ENCODE measurements around the gene USP6NL. TPM values are rescaled to one million over a fixed set of nuclear protein-coding genes. Genes with fewer than 3 reads are reported as not detected.

USP6NL gene
- total and polyA plus RNA-seq, 2 of the 13 experiments (the other 11 are each of a cell fraction or from before 2014, with no cell fraction given): 10.5 to 22.9 TPM

DNA sequence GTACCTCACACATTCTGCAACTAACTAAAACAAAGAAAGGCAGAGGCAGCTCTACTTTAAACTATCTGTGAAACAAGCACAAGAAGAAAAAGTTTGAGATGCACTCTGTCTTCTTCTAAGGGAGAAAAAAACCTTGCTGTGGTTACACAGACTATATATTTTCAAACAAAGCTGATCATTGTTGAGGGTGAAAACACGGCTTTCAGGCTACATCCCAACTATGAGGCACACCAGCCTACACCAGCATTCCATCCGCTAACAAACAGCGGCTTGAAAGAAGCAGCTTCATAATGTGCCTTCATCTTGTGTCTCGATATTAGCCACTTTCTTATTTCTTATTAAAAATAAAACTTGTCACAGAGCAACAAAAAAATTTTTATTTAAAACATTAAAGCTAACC lies 79.1 kb downstream of the USP6NL start (continued):
- TF ChIP-seq, protein P1, sequence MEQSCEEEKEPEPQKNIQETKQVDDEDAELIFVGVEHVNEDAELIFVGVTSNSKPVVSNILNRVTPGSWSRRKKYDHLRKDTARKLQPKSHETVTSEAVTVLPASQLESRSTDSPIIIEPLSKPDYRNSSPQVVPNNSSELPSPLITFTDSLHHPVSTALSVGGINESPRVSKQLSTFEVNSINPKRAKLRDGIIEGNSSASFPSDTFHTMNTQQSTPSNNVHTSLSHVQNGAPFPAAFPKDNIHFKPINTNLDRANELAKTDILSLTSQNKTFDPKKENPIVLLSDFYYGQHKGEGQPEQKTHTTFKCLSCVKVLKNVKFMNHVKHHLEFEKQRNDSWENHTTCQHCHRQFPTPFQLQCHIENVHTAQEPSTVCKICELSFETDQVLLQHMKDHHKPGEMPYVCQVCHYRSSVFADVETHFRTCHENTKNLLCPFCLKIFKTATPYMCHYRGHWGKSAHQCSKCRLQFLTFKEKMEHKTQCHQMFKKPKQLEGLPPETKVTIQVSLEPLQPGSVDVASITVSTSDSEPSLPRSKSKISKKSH (CRISPR knock-in tag; IDR thresholded peaks at IDR 0.05; ENCODE audit: borderline replicate concordance): no peak
- no peak for TF ChIP-seq SOX6 (IDR thresholded peaks at IDR 0.05)
- peak; percentile 16; the same call in 1 of the 2 replicates for TF ChIP-seq SOX6 (CRISPR knock-in tag; IDR thresholded peaks at IDR 0.05)
- TF ChIP-seq, protein P2, sequence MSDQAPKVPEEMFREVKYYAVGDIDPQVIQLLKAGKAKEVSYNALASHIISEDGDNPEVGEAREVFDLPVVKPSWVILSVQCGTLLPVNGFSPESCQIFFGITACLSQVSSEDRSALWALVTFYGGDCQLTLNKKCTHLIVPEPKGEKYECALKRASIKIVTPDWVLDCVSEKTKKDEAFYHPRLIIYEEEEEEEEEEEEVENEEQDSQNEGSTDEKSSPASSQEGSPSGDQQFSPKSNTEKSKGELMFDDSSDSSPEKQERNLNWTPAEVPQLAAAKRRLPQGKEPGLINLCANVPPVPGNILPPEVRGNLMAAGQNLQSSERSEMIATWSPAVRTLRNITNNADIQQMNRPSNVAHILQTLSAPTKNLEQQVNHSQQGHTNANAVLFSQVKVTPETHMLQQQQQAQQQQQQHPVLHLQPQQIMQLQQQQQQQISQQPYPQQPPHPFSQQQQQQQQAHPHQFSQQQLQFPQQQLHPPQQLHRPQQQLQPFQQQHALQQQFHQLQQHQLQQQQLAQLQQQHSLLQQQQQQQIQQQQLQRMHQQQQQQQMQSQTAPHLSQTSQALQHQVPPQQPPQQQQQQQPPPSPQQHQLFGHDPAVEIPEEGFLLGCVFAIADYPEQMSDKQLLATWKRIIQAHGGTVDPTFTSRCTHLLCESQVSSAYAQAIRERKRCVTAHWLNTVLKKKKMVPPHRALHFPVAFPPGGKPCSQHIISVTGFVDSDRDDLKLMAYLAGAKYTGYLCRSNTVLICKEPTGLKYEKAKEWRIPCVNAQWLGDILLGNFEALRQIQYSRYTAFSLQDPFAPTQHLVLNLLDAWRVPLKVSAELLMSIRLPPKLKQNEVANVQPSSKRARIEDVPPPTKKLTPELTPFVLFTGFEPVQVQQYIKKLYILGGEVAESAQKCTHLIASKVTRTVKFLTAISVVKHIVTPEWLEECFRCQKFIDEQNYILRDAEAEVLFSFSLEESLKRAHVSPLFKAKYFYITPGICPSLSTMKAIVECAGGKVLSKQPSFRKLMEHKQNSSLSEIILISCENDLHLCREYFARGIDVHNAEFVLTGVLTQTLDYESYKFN (CRISPR knock-in tag; conservative IDR thresholded peaks at IDR 0.05): no peak
- no peak for TF ChIP-seq BORCS8-MEF2B (CRISPR knock-in tag; IDR thresholded peaks at IDR 0.05)
- peak; percentile 99 for TF ChIP-seq ZBTB33 (CRISPR knock-in tag; IDR thresholded peaks at IDR 0.05)
- TF ChIP-seq ZNF33B (CRISPR knock-in tag; IDR thresholded peaks at IDR 0.05): no peak
- TF ChIP-seq, protein P3, sequence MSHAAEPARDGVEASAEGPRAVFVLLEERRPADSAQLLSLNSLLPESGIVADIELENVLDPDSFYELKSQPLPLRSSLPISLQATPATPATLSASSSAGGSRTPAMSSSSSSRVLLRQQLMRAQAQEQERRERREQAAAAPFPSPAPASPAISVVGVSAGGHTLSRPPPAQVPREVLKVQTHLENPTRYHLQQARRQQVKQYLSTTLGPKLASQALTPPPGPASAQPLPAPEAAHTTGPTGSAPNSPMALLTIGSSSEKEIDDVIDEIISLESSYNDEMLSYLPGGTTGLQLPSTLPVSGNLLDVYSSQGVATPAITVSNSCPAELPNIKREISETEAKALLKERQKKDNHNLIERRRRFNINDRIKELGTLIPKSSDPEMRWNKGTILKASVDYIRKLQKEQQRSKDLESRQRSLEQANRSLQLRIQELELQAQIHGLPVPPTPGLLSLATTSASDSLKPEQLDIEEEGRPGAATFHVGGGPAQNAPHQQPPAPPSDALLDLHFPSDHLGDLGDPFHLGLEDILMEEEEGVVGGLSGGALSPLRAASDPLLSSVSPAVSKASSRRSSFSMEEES (CRISPR knock-in tag; IDR thresholded peaks at IDR 0.05): no peak
- TF ChIP-seq KDM6A (CRISPR knock-in tag; IDR thresholded peaks at IDR 0.05; ENCODE audit: low read depth): no peak
- TF ChIP-seq PPARG (CRISPR knock-in tag; conservative IDR thresholded peaks at IDR 0.05): no peak
- TF ChIP-seq, protein P4, sequence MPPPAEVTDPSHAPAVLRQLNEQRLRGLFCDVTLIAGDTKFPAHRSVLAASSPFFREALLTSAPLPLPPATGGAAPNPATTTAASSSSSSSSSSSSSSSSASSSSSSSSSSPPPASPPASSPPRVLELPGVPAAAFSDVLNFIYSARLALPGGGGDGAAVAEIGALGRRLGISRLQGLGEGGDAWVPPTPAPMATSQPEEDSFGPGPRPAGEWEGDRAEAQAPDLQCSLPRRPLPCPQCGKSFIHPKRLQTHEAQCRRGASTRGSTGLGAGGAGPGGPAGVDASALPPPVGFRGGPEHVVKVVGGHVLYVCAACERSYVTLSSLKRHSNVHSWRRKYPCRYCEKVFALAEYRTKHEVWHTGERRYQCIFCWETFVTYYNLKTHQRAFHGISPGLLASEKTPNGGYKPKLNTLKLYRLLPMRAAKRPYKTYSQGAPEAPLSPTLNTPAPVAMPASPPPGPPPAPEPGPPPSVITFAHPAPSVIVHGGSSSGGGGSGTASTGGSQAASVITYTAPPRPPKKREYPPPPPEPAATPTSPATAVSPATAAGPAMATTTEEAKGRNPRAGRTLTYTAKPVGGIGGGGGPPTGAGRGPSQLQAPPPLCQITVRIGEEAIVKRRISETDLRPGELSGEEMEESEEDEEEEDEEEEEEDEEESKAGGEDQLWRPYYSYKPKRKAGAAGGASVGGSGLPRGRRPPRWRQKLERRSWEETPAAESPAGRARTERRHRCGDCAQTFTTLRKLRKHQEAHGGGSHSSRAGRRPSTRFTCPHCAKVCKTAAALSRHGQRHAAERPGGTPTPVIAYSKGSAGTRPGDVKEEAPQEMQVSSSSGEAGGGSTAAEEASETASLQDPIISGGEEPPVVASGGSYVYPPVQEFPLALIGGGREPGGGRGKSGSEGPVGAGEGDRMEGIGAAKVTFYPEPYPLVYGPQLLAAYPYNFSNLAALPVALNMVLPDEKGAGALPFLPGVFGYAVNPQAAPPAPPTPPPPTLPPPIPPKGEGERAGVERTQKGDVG (CRISPR knock-in tag; IDR thresholded peaks at IDR 0.05; ENCODE audit: borderline replicate concordance): no peak
- TF ChIP-seq GMEB2 (CRISPR knock-in tag; IDR thresholded peaks at IDR 0.05; ENCODE audit: low read depth): no peak

All from HepG2 (cell line).